K562 (cell line): ENCODE data around the gene CLK3. TPM values are rescaled to one million over a fixed set of nuclear protein-coding genes. Genes with fewer than 3 reads are reported as not detected.

Experiments
- ASH1L ChIP-seq: fragments of 450-650 bp; IDR thresholded peaks from 2 replicates; pipeline ENCODE4 v1.6.1; 2018; ENCODE audit warnings: borderline replicate concordance, mild to moderate bottlenecking, low read depth; ENCODE audit not compliant: partially characterized antibody
- CCAR2 ChIP-seq: fragments of 200-400 bp; formaldehyde crosslinking; IDR thresholded peaks from 2 replicates; pipeline ENCODE4 v1.6.1; 2017; ENCODE audit warnings: mild to moderate bottlenecking, low read depth, low read length
- CREM ChIP-seq: IDR thresholded peaks from 2 replicates; pipeline ENCODE4 v1.6.1; 2014; ENCODE audit warnings: antibody characterized with exemption, low read depth
- DLX4 ChIP-seq: fragments of 250-450 bp; sonication (Bioruptor Pico); IDR thresholded peaks from 2 replicates; pipeline ENCODE4 v1.6.1; 2021; ENCODE audit warnings: mild to moderate bottlenecking
- ELK1 ChIP-seq: sonication (generic); formaldehyde crosslinking; IDR thresholded peaks from 2 replicates; pipeline ENCODE4 v1.8.1; 2022; ENCODE audit warnings: missing genetic modification reagents
- FOSL1 ChIP-seq: fragments of 200-800 bp; sonication (Bioruptor generic); conservative IDR thresholded peaks from 2 replicates; pipeline ENCODE4 v1.6.1; 2016; ENCODE audit warnings: missing genetic modification characterization, missing compliant biosample characterization
- FOXJ2 ChIP-seq: fragments of 200-800 bp; sonication (Bioruptor generic); IDR thresholded peaks from 2 replicates; pipeline ENCODE4 v1.6.1; 2016; ENCODE audit warnings: missing genetic modification characterization, missing compliant biosample characterization
- HMGN3 ChIP-seq: IDR thresholded peaks from 2 replicates; pipeline ENCODE4 v1.6.1; 2011; ENCODE audit warnings: borderline replicate concordance, low read depth, mild to moderate bottlenecking, mixed read lengths, low read length; ENCODE audit not compliant: insufficient read length; ENCODE audit errors: extremely low read depth
- KAT7 ChIP-seq: sonication (generic); formaldehyde crosslinking; IDR thresholded peaks from 2 replicates; pipeline ENCODE4 v1.8.0; 2022; ENCODE audit warnings: missing genetic modification reagents, mild to moderate bottlenecking, borderline replicate concordance
- MEIS2 ChIP-seq: fragments of 450-650 bp; IDR thresholded peaks from 2 replicates; pipeline ENCODE4 v1.6.1; 2014; ENCODE audit warnings: mild to moderate bottlenecking; ENCODE audit not compliant: partially characterized antibody
- NCOA1 ChIP-seq: fragments of 450-650 bp; IDR thresholded peaks from 2 replicates; pipeline ENCODE4 v1.6.1; 2016; ENCODE audit warnings: low read depth
- NCOR1 ChIP-seq: fragments of 450-650 bp; IDR thresholded peaks from 2 replicates; pipeline ENCODE4 v1.6.1; 2016; ENCODE audit warnings: mild to moderate bottlenecking, moderate library complexity
- POLR2AphosphoS5 ChIP-seq: IDR thresholded peaks from 2 replicates; pipeline ENCODE4 v1.6.1; 2011; ENCODE audit warnings: mild to moderate bottlenecking, low read depth, low read length, moderate library complexity; ENCODE audit not compliant: control insufficient read depth, insufficient read depth
- RBM25 ChIP-seq: fragments of 200-400 bp; formaldehyde crosslinking; IDR thresholded peaks from 2 replicates; pipeline ENCODE4 v1.6.1; 2018; ENCODE audit warnings: low read length, low read depth, moderate library complexity; ENCODE audit not compliant: severe bottlenecking
- RBM39 ChIP-seq: fragments of 200-400 bp; formaldehyde crosslinking; optimal IDR thresholded peaks from 2 replicates; pipeline ENCODE3; 2018; ENCODE audit warnings: low read depth, low read length
- RNF2 ChIP-seq: sonication (generic); IDR thresholded peaks from 2 replicates; pipeline ENCODE4 v1.6.1; 2016
- SMAD1 ChIP-seq: fragments of 150-350 bp; IDR thresholded peaks from 2 replicates; pipeline ENCODE4 v1.6.1; 2014; ENCODE audit warnings: low read length, low read depth; ENCODE audit not compliant: partially characterized antibody
- SREBF2 ChIP-seq: sonication (generic); formaldehyde crosslinking; IDR thresholded peaks from 2 replicates; pipeline ENCODE4 v1.4.0; 2020; ENCODE audit warnings: mild to moderate bottlenecking, missing genetic modification reagents
- SRSF9 ChIP-seq: fragments of 200-400 bp; formaldehyde crosslinking; IDR thresholded peaks from 2 replicates; pipeline ENCODE4 v1.6.1; 2017; ENCODE audit warnings: low read depth, low read length, borderline replicate concordance
- TCF7 ChIP-seq: sonication (generic); IDR thresholded peaks from 2 replicates; pipeline ENCODE4 v1.6.1; 2016; ENCODE audit warnings: antibody characterized with exemption, borderline replicate concordance
- ZFP36 ChIP-seq: fragments of 150-350 bp; IDR thresholded peaks from 2 replicates; pipeline ENCODE4 v1.6.1; 2018; ENCODE audit warnings: low read length, low read depth; ENCODE audit not compliant: partially characterized antibody
- polyA plus RNA-seq, 8 experiments: library from polyadenylated mRNA; depleted of rRNA in 4 of 8; stranded (reverse) in 5 of 8; unstranded in 3 of 8; fragments of >200 nt; fragmentation: Nextera tagmentation in 2 of 8; fragmentation: Illumina TruSeq in 1 of 8; extraction: Ambion mirVana in 2 of 8; extraction: Trizol in 1 of 8; gene quantifications; 2 replicates each; pipeline versions ENCODE4 v1.2.1 to v1.2.3, GENCODE V29; 2011 to 2014; ENCODE audit warnings: inconsistent platforms in 1 of 8, missing spikeins in 1 of 8
- total RNA-seq, 7 experiments: library from RNA; depleted of rRNA in 6 of 7; stranded (reverse); fragments of >200 nt in 6 of 7; fragmentation: Illumina TruSeq in 2 of 7; extraction: Trizol in 2 of 7; gene quantifications; 2 replicates each; pipeline versions ENCODE4 v1.2.1 to v1.2.3, GENCODE V29; 2011 to 2021; ENCODE audit warnings: low replicate concordance in 1 of 7
- TF ChIP-seq, protein P1 (sequence below): fragments of 200-800 bp; sonication (Bioruptor generic); IDR thresholded peaks from 2 replicates; pipeline ENCODE4 v1.6.1; 2017; ENCODE audit warnings: missing genetic modification characterization, missing compliant biosample characterization
- TF ChIP-seq, protein P2 (sequence below): fragments of 250-450 bp; sonication (Bioruptor Pico); IDR thresholded peaks from 2 replicates; pipeline ENCODE4 v1.8.0; 2021; ENCODE audit warnings: borderline replicate concordance, mild to moderate bottlenecking, moderate library complexity; ENCODE audit not compliant: poor library complexity, severe bottlenecking
- TF ChIP-seq, protein P3 (sequence below): fragments of 450-650 bp; IDR thresholded peaks from 2 replicates; pipeline ENCODE4 v1.6.1; 2016; ENCODE audit warnings: antibody characterized with exemption

Gene CLK3
- total and polyA plus RNA-seq, 9 of the 15 experiments (the other 6 are each of a cell fraction or from before 2014, with no cell fraction given): 1.2 to 95.2 (median 51.7) TPM

DNA sequence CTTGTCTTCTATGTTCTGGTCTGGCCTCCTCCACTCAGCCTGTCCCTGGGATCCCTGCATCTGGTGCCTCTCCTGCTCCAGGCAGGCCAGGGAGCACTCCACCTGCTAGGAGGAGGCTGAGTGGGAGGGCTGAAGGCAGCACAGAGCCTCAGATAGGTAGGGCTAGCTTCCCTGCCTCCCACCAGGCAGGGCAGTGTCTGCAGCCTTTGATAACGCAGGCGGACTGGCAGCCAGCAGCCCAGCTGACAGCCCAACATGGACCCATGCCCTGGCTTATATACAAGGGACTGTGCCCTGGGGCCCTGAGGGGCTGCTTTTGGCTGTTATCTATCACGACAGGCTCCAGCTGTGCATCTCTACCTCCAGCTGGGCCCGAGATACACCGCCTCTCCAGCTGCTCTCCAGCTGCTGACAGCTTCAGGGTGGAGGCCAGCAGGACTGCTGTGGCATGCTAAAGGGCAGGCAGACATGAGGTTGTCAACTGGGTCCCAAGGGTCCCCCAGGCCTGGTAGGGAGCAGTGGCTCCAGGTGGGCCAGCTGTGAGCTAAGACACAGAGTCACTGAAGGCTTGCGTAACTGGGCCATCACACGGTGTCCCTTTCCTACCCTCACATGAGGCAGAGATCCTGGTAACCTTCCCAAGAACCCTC is 5.2 kb upstream of the CLK3 start (continued):
- no peak for TF ChIP-seq CREM
- peak; percentile 40; the same call in 1 of the 2 replicates for TF ChIP-seq FOSL1 (tag)
- TF ChIP-seq FOXJ2 (tag): no peak
- TF ChIP-seq SRSF9: no peak
- no peak; the same call in 1 of the 2 replicates for TF ChIP-seq RNF2
- TF ChIP-seq MEIS2: peak; percentile 73
- TF ChIP-seq, protein P1, sequence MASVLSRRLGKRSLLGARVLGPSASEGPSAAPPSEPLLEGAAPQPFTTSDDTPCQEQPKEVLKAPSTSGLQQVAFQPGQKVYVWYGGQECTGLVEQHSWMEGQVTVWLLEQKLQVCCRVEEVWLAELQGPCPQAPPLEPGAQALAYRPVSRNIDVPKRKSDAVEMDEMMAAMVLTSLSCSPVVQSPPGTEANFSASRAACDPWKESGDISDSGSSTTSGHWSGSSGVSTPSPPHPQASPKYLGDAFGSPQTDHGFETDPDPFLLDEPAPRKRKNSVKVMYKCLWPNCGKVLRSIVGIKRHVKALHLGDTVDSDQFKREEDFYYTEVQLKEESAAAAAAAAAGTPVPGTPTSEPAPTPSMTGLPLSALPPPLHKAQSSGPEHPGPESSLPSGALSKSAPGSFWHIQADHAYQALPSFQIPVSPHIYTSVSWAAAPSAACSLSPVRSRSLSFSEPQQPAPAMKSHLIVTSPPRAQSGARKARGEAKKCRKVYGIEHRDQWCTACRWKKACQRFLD (CRISPR knock-in tag): peak; percentile 97
- no peak for TF ChIP-seq RBM25
- no peak for TF ChIP-seq SMAD1
- TF ChIP-seq ZFP36: no peak
- no peak for TF ChIP-seq ELK1
- peak; percentile 88 for TF ChIP-seq HMGN3
- no peak for TF ChIP-seq KAT7 (CRISPR knock-in tag)
- TF ChIP-seq DLX4 (CRISPR knock-in tag): no peak
- peak; percentile 91 for TF ChIP-seq POLR2AphosphoS5
- TF ChIP-seq NCOA1: peak; percentile 68; the same call in 1 of the 2 replicates
- TF ChIP-seq, protein P2, sequence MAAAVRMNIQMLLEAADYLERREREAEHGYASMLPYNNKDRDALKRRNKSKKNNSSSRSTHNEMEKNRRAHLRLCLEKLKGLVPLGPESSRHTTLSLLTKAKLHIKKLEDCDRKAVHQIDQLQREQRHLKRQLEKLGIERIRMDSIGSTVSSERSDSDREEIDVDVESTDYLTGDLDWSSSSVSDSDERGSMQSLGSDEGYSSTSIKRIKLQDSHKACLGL: no peak
- TF ChIP-seq, protein P3, sequence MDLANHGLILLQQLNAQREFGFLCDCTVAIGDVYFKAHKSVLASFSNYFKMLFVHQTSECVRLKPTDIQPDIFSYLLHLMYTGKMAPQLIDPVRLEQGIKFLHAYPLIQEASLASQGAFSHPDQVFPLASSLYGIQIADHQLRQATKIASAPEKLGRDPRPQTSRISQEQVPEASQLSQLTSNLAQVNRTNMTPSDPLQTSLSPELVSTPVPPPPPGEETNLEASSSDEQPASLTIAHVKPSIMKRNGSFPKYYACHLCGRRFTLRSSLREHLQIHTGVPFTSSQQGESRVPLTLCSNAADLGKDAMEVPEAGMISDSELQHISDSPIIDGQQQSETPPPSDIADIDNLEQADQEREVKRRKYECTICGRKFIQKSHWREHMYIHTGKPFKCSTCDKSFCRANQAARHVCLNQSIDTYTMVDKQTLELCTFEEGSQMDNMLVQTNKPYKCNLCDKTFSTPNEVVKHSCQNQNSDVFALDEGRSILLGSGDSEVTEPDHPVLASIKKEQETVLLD: 0 out of 2 replicates have a peak, but pooled peaks have one; percentile 36
- no peak for TF ChIP-seq CCAR2
- no peak for TF ChIP-seq ASH1L
- no peak for TF ChIP-seq SREBF2 (CRISPR knock-in tag)
- TF ChIP-seq RBM39: no peak
- TF ChIP-seq TCF7: no peak
- peak; percentile 99 for TF ChIP-seq NCOR1
